Immature natural killer cell (primary cell): ENCODE measurements around the gene TMEFF2. TPM values are rescaled to one million over a fixed set of nuclear protein-coding genes. Genes with fewer than 3 reads are reported as not detected.

Experiments used
- DNase-seq, 3 donors: peaks; one replicate each; pipeline ENCODE4 v3.0.0; 2022; ENCODE audit warnings: mixed read lengths in 1 of 3
- H3K27ac Mint-ChIP-seq, 6 donors: one replicate each; pipeline ENCODE4 v1.8.0; 2020; ENCODE audit warnings: mixed read lengths in 6 of 6, mild to moderate bottlenecking in 5 of 6, inconsistent platforms in 4 of 6, moderate library complexity in 3 of 6
- H3K27me3 Mint-ChIP-seq, 3 donors: one replicate each; pipeline ENCODE4 v1.8.0; 2020 to 2021; ENCODE audit warnings: low read depth in 3 of 3, mild to moderate bottlenecking in 3 of 3, mixed read lengths in 3 of 3, moderate library complexity in 3 of 3, inconsistent platforms in 1 of 3
- H3K36me3 Mint-ChIP-seq, 3 donors: one replicate each; pipeline ENCODE4 v1.8.0; 2020; ENCODE audit warnings: mixed read lengths in 3 of 3, inconsistent platforms in 2 of 3, mild to moderate bottlenecking in 2 of 3
- H3K4me1 Mint-ChIP-seq, 2 donors: one replicate each; pipeline ENCODE4 v1.8.0; 2020; ENCODE audit warnings: inconsistent platforms in 2 of 2, mild to moderate bottlenecking in 2 of 2, mixed read lengths in 2 of 2, moderate library complexity in 1 of 2
- H3K4me3 Mint-ChIP-seq, 5 donors: one replicate each; pipeline ENCODE4 v1.8.0; 2020; ENCODE audit warnings: mild to moderate bottlenecking in 5 of 5, mixed read lengths in 5 of 5, inconsistent platforms in 3 of 5, moderate library complexity in 3 of 5
- H3K9me3 Mint-ChIP-seq, 6 donors: one replicate each; pipeline ENCODE4 v1.8.0; 2020; ENCODE audit warnings: mild to moderate bottlenecking in 6 of 6, mixed read lengths in 6 of 6, inconsistent platforms in 4 of 6, moderate library complexity in 3 of 6
- polyA plus RNA-seq, 3 donors: library from polyadenylated mRNA; unstranded; fragments of 300-500 nt; fragmentation: Illumina TruSeq; gene quantifications; one replicate each; pipeline ENCODE4 v1.2.3, GENCODE V29; 2021

TMEFF2 gene
- polyA plus RNA-seq, 3 donors from 2014 or later: not detected

DNA sequence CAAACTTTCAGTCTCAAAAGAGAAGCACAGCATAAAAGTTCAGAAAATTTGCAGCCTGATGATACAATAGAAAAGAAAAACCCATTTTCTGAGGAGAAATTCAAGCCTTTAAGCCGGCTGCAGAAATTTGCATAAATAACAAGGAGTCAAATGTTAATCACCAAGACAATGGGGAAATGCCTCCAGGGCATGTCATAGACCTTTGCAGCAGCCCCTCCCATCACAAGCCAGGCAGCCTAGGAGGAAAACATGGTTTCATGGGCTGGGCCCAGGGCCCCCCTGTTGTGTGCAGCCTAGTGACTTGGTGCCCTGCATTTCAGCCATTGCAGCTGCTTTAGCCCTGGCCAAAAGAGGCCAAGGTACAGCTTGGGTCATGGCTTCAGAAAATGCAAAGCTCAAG is 293.7 kb downstream of the TMEFF2 start:
- H3K4me3 Mint-ChIP-seq: no peak overlapping the region
- peaks cover 0 to 3% (median 1%) of the 10 kb centered on the region in 3 donors for H3K27me3 Mint-ChIP-seq
- H3K4me1 Mint-ChIP-seq: no peaks in the 10 kb centered on the region
- no peak for DNase-seq
- H3K27ac Mint-ChIP-seq: no peak overlapping the region
- H3K36me3 Mint-ChIP-seq: no peaks in the 10 kb centered on the region
- no peaks in the 10 kb centered on the region for H3K9me3 Mint-ChIP-seq

DNA sequence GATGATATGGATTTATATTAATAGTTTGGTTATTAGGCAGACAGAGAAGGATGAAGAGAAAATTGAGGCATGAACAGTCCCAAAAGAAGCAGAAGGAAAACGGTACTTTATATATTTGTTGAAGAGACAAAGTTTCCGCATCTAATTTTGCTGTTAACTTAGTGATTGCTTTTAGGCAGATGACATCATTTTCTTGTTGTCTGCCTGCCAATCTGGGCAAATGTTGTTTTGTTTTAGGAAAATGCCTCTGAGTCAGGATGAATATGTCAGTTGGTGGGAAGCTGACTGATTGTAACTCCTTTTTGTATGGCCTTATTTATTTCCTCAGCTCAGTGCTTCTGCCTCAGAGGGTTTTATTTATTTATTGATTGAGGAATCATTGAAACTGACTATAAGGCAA is 295.3 kb downstream of the TMEFF2 start:
- Mint-ChIP-seq H3K27me3 (peaks cover 0 to 3% (median 1%) of the 10 kb centered on the region in 3 donors), H3K9me3 (no peaks in the 10 kb centered on the region)

More for the DNA sequence above, 295.3 kb downstream of the TMEFF2 start:
- Mint-ChIP-seq H3K4me1 (no peaks in the 10 kb centered on the region), H3K36me3 (no peaks in the 10 kb centered on the region), H3K4me3 (no peak overlapping the region), H3K27ac (no peak overlapping the region)
- DNase-seq: no peak
